ENCODE measurements around the gene AHDC1. TPM values are rescaled to one million over a fixed set of nuclear protein-coding genes. Genes with fewer than 3 reads are reported as not detected.

AHDC1 gene
- total and polyA plus RNA-seq, 2 of the 13 experiments (the other 11 are each of a cell fraction or from before 2014, with no cell fraction given), result 1.0 to 2.7 TPM

DNA sequence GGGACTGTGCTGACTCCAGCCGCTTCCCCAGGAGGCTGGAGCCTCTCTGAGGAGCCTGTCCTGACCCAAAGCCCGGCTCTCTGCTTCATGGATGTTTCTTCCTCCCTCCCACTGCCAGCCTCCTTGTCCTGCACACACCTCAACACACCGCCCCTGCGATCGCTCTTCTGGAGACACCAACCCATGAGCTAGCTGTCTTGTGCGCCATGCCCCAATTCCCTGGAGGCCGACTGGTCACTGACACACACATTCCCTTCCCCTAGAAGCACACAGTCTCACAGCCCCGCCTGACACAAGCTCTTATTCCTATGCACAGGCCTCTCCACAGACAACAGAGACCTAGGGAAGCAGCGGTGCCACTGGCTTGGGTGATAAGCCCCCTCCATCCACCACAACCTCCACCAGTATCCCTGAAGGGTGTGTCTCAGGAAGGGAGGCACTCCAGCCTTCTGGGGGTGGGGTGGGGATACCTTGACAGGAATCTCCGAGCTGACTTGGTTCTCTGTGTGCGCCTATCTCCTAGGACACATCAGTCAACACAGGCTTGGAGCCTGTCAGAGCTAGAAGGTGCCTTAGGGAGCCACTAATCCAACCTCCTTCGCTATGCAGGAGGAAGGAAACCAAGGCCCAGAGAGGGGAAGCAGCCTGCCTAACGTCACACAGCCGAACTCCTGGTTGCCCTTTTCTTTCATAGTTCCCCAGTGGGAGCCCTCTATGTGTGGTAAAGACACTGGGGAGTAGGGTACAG lies 31.1 kb downstream of the AHDC1 start (continued):
- TF ChIP-seq ZNF770 (CRISPR knock-in tag; IDR thresholded peaks at IDR 0.05) (peak; percentile 46; the same call in 1 of the 2 replicates), ZNF687 (CRISPR knock-in tag; IDR thresholded peaks at IDR 0.05) (peak; percentile 30; the same call in 1 of the 2 replicates), HOXA7 (CRISPR knock-in tag; IDR thresholded peaks at IDR 0.05) (no peak), HDAC1 (CRISPR knock-in tag; IDR thresholded peaks at IDR 0.05) (no peak), GMEB1 (CRISPR knock-in tag; IDR thresholded peaks at IDR 0.05; ENCODE audit: borderline replicate concordance) (no peak), PAWR (CRISPR knock-in tag; IDR thresholded peaks at IDR 0.05; ENCODE audit: borderline replicate concordance) (no peak), ZNF678 (CRISPR knock-in tag; IDR thresholded peaks at IDR 0.05) (no peak), ETV5 (CRISPR knock-in tag; IDR thresholded peaks at IDR 0.05; ENCODE audit: borderline replicate concordance) (no peak)
- TF ChIP-seq, protein P1, sequence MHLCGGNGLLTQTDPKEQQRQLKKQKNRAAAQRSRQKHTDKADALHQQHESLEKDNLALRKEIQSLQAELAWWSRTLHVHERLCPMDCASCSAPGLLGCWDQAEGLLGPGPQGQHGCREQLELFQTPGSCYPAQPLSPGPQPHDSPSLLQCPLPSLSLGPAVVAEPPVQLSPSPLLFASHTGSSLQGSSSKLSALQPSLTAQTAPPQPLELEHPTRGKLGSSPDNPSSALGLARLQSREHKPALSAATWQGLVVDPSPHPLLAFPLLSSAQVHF (CRISPR knock-in tag; IDR thresholded peaks at IDR 0.05), result no peak
- TF ChIP-seq, protein P2, sequence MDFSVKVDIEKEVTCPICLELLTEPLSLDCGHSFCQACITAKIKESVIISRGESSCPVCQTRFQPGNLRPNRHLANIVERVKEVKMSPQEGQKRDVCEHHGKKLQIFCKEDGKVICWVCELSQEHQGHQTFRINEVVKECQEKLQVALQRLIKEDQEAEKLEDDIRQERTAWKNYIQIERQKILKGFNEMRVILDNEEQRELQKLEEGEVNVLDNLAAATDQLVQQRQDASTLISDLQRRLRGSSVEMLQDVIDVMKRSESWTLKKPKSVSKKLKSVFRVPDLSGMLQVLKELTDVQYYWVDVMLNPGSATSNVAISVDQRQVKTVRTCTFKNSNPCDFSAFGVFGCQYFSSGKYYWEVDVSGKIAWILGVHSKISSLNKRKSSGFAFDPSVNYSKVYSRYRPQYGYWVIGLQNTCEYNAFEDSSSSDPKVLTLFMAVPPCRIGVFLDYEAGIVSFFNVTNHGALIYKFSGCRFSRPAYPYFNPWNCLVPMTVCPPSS (IDR thresholded peaks at IDR 0.05), result no peak

All from HepG2 (cell line).